PC-9 (cell line): ENCODE measurements around the gene RGS19. TPM values are rescaled to one million over a fixed set of nuclear protein-coding genes. Genes with fewer than 3 reads are reported as not detected.

Experiments used
- BruUV-seq: library from RNA; stranded (reverse); fragments of 400-500 nt; replicated peaks from 2 replicates; lab custom pipeline; 2021; lab: Mats Ljungman, UMichigan
- CTCF ChIA-PET: fragments of 300-600 bp; sonication (Branson Sonifier 250); formaldehyde crosslinking; loops from one replicate; lab custom pipeline; 2022; ENCODE audit warnings: antibody characterized with exemption; lab: Charles Lee
- POLR2A ChIA-PET: fragments of 300-600 bp; sonication (Branson Sonifier 250); formaldehyde crosslinking; loops from one replicate; lab custom pipeline; 2022; ENCODE audit warnings: antibody characterized with exemption; ENCODE audit not compliant: unreplicated experiment; lab: Charles Lee
- DNase-seq, 2 experiments: peaks; one replicate each; pipeline versions ENCODE4 v3.0.0 to v3.0.0-alpha.2; 2015 to 2022; ENCODE audit warnings: mixed read lengths in 1 of 2
- H2AFZ ChIP-seq: fragments of 200-600 bp; sonication (generic); 2 replicates; pipeline ENCODE4 v1.8.1; 2017; ENCODE audit warnings: antibody characterized with exemption
- H3F3A ChIP-seq: fragments of 200-600 bp; sonication (generic); 2 replicates; pipeline ENCODE4 v1.8.1; 2017; ENCODE audit warnings: antibody characterized with exemption, mild to moderate bottlenecking, low read depth; ENCODE audit not compliant: insufficient read depth
- H3K27ac ChIP-seq: fragments of 200-600 bp; sonication (generic); 2 replicates; pipeline ENCODE4 v1.6.1; 2016; ENCODE audit warnings: mixed run types
- H3K27me3 ChIP-seq: fragments of 200-600 bp; sonication (generic); 2 replicates; pipeline ENCODE4 v1.6.1; 2016; ENCODE audit warnings: low read depth, mixed run types; ENCODE audit not compliant: insufficient read depth
- H3K36me3 ChIP-seq: fragments of 200-600 bp; sonication (generic); 2 replicates; pipeline ENCODE4 v1.6.1; 2016; ENCODE audit warnings: low read depth, mixed run types
- H3K4me1 ChIP-seq: fragments of 200-600 bp; sonication (generic); replicated peaks from 2 replicates; pipeline ENCODE4 v1.6.1; 2016; ENCODE audit warnings: mixed run types; ENCODE audit not compliant: insufficient read depth
- H3K4me2 ChIP-seq: fragments of 200-600 bp; sonication (generic); 2 replicates; pipeline ENCODE4 v1.6.1; 2017; ENCODE audit warnings: mixed run types
- H3K4me3 ChIP-seq: fragments of 200-600 bp; sonication (generic); 2 replicates; pipeline ENCODE4 v1.6.1; 2016; ENCODE audit warnings: mixed run types
- H3K79me2 ChIP-seq: fragments of 200-600 bp; sonication (generic); 2 replicates; pipeline ENCODE4 v1.6.1; 2017; ENCODE audit warnings: low read depth, mixed run types
- H3K9me2 ChIP-seq: fragments of 200-600 bp; sonication (generic); 2 replicates; pipeline ENCODE4 v1.8.1; 2017; ENCODE audit warnings: mild to moderate bottlenecking; ENCODE audit not compliant: insufficient read depth
- H3K9me3 ChIP-seq: fragments of 200-600 bp; sonication (generic); 2 replicates; pipeline ENCODE4 v1.8.1; 2016; ENCODE audit warnings: low read depth; ENCODE audit not compliant: insufficient read depth
- H4K20me1 ChIP-seq: fragments of 200-600 bp; sonication (generic); 2 replicates; pipeline ENCODE4 v1.8.1; 2017; ENCODE audit not compliant: insufficient read depth
- CTCF ChIP-seq: fragments of 200-600 bp; sonication (generic); conservative IDR thresholded peaks from 2 replicates; pipeline ENCODE4 v1.6.1; 2017; ENCODE audit warnings: mixed run types, antibody characterized with exemption, mild to moderate bottlenecking, moderate library complexity
- EZH2 ChIP-seq: fragments of 200-600 bp; sonication (generic); IDR thresholded peaks from 2 replicates; pipeline ENCODE4 v1.8.0; 2017; ENCODE audit warnings: antibody characterized with exemption, low read depth
- intact Hi-C: fragments of 100-400 bp; cut with micrococcal nuclease; formaldehyde crosslinking; loops from one replicate; pipeline ENCODE4 v1.10.0; 2022; ENCODE audit not compliant: unreplicated experiment
- total RNA-seq: library from RNA; stranded (reverse); gene quantifications from 2 replicates; pipeline ENCODE4 v1.2.3, GENCODE V29; 2021

The RGS19 gene
- total RNA-seq, 1 experiment from 2014 or later: 33.3 TPM

GRCh38 chr20:64062276-64062595 is 17.1 kb downstream of the RGS19 start:
- intact Hi-C loops: loop anchor here (2.0 to 10.0 kb wide), 4 partner anchors 17 to 197 kb away; partner anchors contain the start of genes ABHD16B, RGS19, TPD52L2 and UCKL1
- POLR2A ChIA-PET: interaction anchor here (0.6 to 1.0 kb wide), 3 partner anchors 81 to 542 kb away, joined by 3 to 7 read pairs (median 3); partner anchors contain the start of genes PPDPF and PRPF6

GRCh38 chr20:64058536-64058935 is 20.8 kb downstream of the RGS19 start:
- ChIA-PET POLR2A (no interaction called here), CTCF (no interaction called here)
- BruUV-seq: no TSS peak
- no peaks in the 10 kb centered on the region for H3K9me3 ChIP-seq
- no peaks in the 10 kb centered on the region for H3K36me3 ChIP-seq
- peak in 1 of 2 experiments; percentile 49 for DNase-seq
- peaks cover 21% of the 10 kb centered on the region for H3K4me1 ChIP-seq
- H3F3A ChIP-seq: peaks cover 28% of the 10 kb centered on the region; the same call in 1 of the 2 replicates
- no peaks in the 10 kb centered on the region for H3K9me2 ChIP-seq
- H3K27me3 ChIP-seq: no peaks in the 10 kb centered on the region
- H3K27ac ChIP-seq: no peak overlapping the region
- no peak overlapping the region for H2AFZ ChIP-seq
- intact Hi-C loops: loop anchor here (5.0 kb wide), 2 partner anchors 521 to 621 kb away; partner anchors contain the start of gene PTK6
- peaks cover 4% of the 10 kb centered on the region for H3K79me2 ChIP-seq
- H3K4me3 ChIP-seq: no peak overlapping the region
- no peaks in the 10 kb centered on the region for H4K20me1 ChIP-seq
- H3K4me2 ChIP-seq: peak overlapping the region; percentile 20; the same call in 1 of the 2 replicates
- TF ChIP-seq CTCF (no peak), EZH2 (no peak)

More at GRCh38 chr20:64062276-64062595, 17.1 kb downstream of the RGS19 start:
- BruUV-seq: TSS peak; percentile 96
- TF ChIP-seq EZH2 (no peak), CTCF (no peak)
- H2AFZ ChIP-seq: peak overlapping the region; percentile 85
- H3K27me3 ChIP-seq: no peaks in the 10 kb centered on the region
- H3K9me2 ChIP-seq: no peaks in the 10 kb centered on the region
- peaks cover 31% of the 10 kb centered on the region; the same call in 1 of the 2 replicates for H3F3A ChIP-seq
- peak overlapping the region; percentile 96 for H3K4me2 ChIP-seq
- H3K4me3 ChIP-seq: peak overlapping the region; percentile 90
- no peak for DNase-seq
- H3K9me3 ChIP-seq: no peaks in the 10 kb centered on the region
- H3K4me1 ChIP-seq: peaks cover 56% of the 10 kb centered on the region
- CTCF ChIA-PET: interaction anchor here (1.0 kb wide), 1 partner anchor 82 kb away, joined by 3 read pairs; the partner anchor contains the start of gene PRPF6
- peak overlapping the region; percentile 48; the same call in 1 of the 2 replicates for H3K27ac ChIP-seq
- peaks cover 19% of the 10 kb centered on the region for H3K79me2 ChIP-seq
- H4K20me1 ChIP-seq: peaks cover 5% of the 10 kb centered on the region
- H3K36me3 ChIP-seq: no peaks in the 10 kb centered on the region

- peak; percentile 55 to 87 for DNase-seq
- Histone ChIP-seq H3K9me3 (no peaks in the 10 kb centered on the region), H3K27ac (no peak overlapping the region), H3K79me2 (no peaks in the 10 kb centered on the region), H3K4me2 (peak overlapping the region; percentile 20; the same call in 1 of the 2 replicates), H3K36me3 (no peaks in the 10 kb centered on the region), H3F3A (peaks cover 25% of the 10 kb centered on the region; the same call in 1 of the 2 replicates), H2AFZ (no peak overlapping the region), H3K27me3 (no peaks in the 10 kb centered on the region), H3K4me1 (peaks cover 21% of the 10 kb centered on the region), H3K9me2 (no peaks in the 10 kb centered on the region), H4K20me1 (no peaks in the 10 kb centered on the region), H3K4me3 (no peak overlapping the region)
- ChIA-PET CTCF (no interaction called here), POLR2A (no interaction called here)
- TF ChIP-seq CTCF: peak; percentile 90
- TF ChIP-seq EZH2: no peak
- intact Hi-C loops: loop anchor here (5.0 kb wide), 2 partner anchors 521 to 621 kb away; partner anchors contain the start of gene PTK6
- no TSS peak for BruUV-seq
Measured at GRCh38 chr20:64057628-64058498, 21.5 kb downstream of the RGS19 start.
